ENCODE data around the gene SEMA3G. TPM values are rescaled to one million over a fixed set of nuclear protein-coding genes. Genes with fewer than 3 reads are reported as not detected.

Gene SEMA3G
- total RNA-seq, 1 donor from 2014 or later: 15.3 TPM

GRCh38 chr3:52402706-52403270 lies 42.1 kb downstream of the SEMA3G start:
- intact Hi-C loops (cut with DNase I): loop anchor here (10.0 kb wide), 1 partner anchor 642 kb away; the partner anchor contains the start of gene SFMBT1
- peak; percentile 61 for DNase-seq (ENCODE audit: low spot score)

GRCh38 chr3:52402101-52402521 lies 42.8 kb downstream of the SEMA3G start:
- DNase-seq (ENCODE audit: low spot score): no peak
- intact Hi-C loops (cut with DNase I): loop anchor here (10.0 kb wide), 1 partner anchor 643 kb away; the partner anchor contains the start of gene SFMBT1

GRCh38 chr3:52401551-52401950 lies 43.4 kb downstream of the SEMA3G start:
- intact Hi-C loops (cut with DNase I): loop anchor here (10.0 kb wide), 1 partner anchor 643 kb away; the partner anchor contains the start of gene SFMBT1
- DNase-seq (ENCODE audit: low spot score): peak; percentile 41

GRCh38 chr3:52401021-52401420 lies 43.9 kb downstream of the SEMA3G start:
- intact Hi-C loops (cut with DNase I): loop anchor here (10.0 kb wide), 1 partner anchor 644 kb away; the partner anchor contains the start of gene SFMBT1
- DNase-seq (ENCODE audit: low spot score): no peak

GRCh38 chr3:52400275-52400793 lies 44.6 kb downstream of the SEMA3G start:
- intact Hi-C loops (cut with DNase I): loop anchor here (10.0 kb wide), 1 partner anchor 644 kb away; the partner anchor contains the start of gene SFMBT1
- DNase-seq (ENCODE audit: low spot score): no peak

- intact Hi-C loops (cut with DNase I): no loop called here
- no peak for DNase-seq (ENCODE audit: low spot score)
Measured at GRCh38 chr3:52399593-52399992, 45.3 kb downstream of the SEMA3G start.

- no peak for DNase-seq (ENCODE audit: low spot score)
- intact Hi-C loops (cut with DNase I): no loop called here
Measured at GRCh38 chr3:52399131-52399530, 45.8 kb downstream of the SEMA3G start.

- intact Hi-C loops (cut with DNase I): no loop called here
- DNase-seq (ENCODE audit: low spot score): no peak
Measured at GRCh38 chr3:52398670-52399081, 46.2 kb downstream of the SEMA3G start.

- peak; percentile 63 for DNase-seq (ENCODE audit: low spot score)
- intact Hi-C loops (cut with DNase I): no loop called here
Measured at GRCh38 chr3:52397676-52398399, 47.1 kb downstream of the SEMA3G start.

GRCh38 chr3:52396907-52397591 lies 47.9 kb downstream of the SEMA3G start:
- peak; percentile 56 for DNase-seq (ENCODE audit: low spot score)
- intact Hi-C loops (cut with DNase I): no loop called here

GRCh38 chr3:52396011-52396906 lies 48.6 kb downstream of the SEMA3G start:
- DNase-seq (ENCODE audit: low spot score): peak; percentile 43
- intact Hi-C loops (cut with DNase I): no loop called here

GRCh38 chr3:52395503-52395865 lies 49.4 kb downstream of the SEMA3G start:
- DNase-seq (ENCODE audit: low spot score): peak; percentile 73
- intact Hi-C loops (cut with DNase I): no loop called here

- intact Hi-C loops (cut with DNase I): no loop called here
- peak; percentile 73 for DNase-seq (ENCODE audit: low spot score)
Measured at GRCh38 chr3:52394751-52395502, 50.0 kb downstream of the SEMA3G start.

- no peak for DNase-seq (ENCODE audit: low spot score)
- intact Hi-C loops (cut with DNase I): no loop called here
Measured at GRCh38 chr3:52393959-52394670, 50.8 kb downstream of the SEMA3G start.

GRCh38 chr3:52393131-52393807 lies 51.6 kb downstream of the SEMA3G start:
- intact Hi-C loops (cut with DNase I): no loop called here
- DNase-seq (ENCODE audit: low spot score): no peak

GRCh38 chr3:52392216-52392930 lies 52.5 kb downstream of the SEMA3G start:
- no peak for DNase-seq (ENCODE audit: low spot score)
- intact Hi-C loops (cut with DNase I): no loop called here

- intact Hi-C loops (cut with DNase I): no loop called here
- no peak for DNase-seq (ENCODE audit: low spot score)
Measured at GRCh38 chr3:52391096-52391495, 53.8 kb downstream of the SEMA3G start.

All from cardiac septum (tissue), 1 donor.